CD4-positive, alpha-beta T cell treated with Interleukin-10 for 1 hour (primary cell): ENCODE results near the gene SOX9.
"Not testable (repeated sequence)": the region's sequence is repeated elsewhere in the genome, so short reads cannot be mapped to it uniquely, and the experiment has no call there.

Source experiments
- DNase-seq: peaks from one replicate; pipeline ENCODE4 v3.0.0-alpha.2; 2020

Gene SOX9

DNA sequence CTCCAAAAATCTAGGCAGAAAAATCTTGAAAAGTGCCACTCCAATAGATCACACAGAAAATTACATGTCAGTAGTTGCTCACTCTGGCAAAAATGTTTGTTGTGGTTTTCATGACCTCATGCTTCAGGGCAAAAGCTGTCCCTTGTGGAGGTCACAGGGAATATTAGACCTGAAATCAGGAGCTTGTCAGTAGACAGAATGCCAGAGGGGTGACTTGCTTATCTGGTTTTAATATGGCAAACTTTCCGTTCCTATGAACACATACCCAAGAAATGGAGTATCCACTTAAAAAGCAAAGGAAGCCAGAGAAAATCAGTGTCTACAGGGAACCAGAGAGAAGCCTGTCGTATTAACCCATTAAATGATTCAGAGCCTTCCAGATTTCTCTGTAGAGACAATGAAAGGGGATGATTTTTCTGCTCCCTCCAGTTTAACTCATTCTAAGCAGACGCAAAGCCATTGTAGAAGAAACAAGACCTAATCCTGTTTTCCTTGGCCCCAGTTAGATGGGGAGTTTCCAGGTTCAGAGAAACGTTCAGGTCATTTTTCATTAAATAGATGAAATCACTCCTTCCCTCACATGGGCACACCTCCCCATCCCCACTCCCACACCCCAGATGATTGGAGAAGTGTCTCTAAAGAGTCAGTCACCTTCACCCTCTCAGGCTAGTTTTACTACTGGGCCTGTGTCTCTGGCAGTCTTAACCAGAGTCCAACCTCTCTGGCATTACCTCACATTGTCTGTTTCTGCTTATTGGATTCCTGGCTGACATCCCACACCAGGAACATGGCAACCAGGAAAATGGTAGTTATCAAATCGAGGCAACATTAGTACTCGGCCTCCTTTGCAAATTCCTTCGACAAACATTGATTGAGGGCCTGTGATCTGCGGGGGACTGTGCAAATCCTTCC lies 6.0 kb downstream of the SOX9 start:
- DNase-seq, result no peak

GRCh38 chr17:72128039-72128438 lies 7.2 kb downstream of the SOX9 start:
- DNase-seq, result no peak

DNA sequence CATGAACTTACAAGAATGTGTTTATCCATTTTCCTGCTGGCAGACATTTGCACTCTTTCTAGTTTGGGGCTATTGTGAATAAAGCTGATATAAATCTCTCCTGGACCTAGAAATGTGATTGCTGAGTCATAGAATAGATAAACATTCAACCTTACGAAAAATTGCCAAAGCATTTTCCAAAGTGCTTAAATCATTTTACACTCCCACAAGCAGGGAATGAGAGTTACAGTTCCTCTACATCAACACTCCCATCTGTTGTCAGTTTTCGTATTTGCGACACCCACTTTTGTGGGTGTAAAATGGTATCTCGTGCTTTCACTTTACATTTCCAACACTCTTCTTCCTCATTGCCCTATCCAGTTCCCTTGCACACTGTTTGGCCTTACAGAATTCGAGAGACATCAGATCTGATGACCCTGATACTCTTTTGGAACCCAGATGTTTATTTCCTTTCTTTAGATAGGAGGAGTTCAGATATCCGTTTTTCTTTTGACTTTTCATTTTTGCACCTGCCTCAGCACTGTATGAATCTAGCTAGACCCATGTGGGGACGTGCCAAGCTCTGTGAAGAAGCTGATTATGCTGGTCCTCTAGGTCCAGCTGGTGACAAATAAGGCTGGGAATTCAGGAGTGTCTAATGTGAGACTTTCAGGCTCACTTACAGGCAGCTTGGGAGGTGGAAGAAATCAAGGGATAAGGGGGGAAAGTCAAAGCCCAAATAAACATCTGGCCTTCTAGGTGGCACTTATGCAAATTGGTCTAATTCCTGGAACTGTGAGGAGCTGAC lies 14.0 kb downstream of the SOX9 start:
- DNase-seq, result no peak

DNA sequence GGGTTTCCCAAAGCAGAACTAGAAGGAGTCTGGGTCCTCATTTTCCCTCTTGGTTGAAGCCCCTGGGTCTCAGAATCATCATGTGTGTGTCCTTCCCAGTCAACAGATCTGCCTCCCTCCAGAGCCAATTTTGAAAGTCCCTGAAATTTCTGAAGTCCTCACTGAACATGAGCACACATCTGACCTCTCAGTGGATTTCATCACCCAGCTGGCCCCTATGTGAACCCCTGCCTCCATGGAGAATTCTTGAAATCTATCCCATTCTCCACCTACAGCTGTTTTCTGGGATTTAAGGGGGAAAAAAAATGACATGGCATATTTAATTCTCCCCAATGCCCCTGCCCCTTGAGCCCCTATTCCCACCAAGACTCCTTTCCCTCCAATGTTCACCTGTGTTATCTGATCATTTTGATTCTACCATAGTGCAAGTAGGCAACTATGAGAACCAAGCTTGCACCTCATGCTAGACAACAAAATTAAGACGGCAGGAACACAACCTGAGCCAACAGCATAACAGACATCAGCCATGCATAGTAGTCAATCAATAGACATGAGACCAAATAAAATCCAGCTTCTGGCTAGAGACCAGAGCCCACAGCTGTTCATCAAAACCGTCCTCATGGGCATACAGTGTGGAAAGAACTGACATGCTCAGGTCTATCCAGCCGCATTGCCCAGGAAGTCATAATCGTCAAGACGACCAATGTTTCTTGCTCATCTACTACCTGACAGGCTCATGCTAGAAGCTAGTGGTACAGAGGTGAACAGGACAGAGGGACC lies 14.9 kb downstream of the SOX9 start:
- DNase-seq, result no peak

GRCh38 chr17:72136692-72137091 lies 15.9 kb downstream of the SOX9 start:
- no peak for DNase-seq

- no peak for DNase-seq
These were observed 16.3 kb downstream of the SOX9 start for GRCh38 chr17:72137161-72137560.

- DNase-seq, result no peak
These were observed 18.4 kb downstream of the SOX9 start for GRCh38 chr17:72139212-72139611.

GRCh38 chr17:72141336-72141735 lies 20.5 kb downstream of the SOX9 start:
- DNase-seq, result no peak

DNA sequence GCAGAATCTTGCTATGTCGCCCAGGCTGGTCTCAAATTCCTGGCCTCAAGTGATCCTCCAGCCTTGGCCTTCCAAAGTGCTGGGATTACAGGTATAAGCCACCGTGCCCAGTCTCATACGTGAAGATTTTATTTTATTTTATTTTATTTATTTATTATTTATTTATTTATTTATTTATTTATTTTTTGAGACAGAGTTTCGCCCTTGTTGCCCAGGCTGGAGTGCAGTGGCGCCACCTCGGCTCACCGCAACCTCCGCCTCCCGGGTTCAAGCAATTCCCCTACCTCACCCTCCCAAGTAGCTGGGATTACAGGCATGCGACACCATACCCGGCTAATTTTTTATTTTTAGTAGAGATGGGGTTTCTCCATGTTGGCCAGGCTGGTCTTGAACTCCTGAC lies 21.3 kb downstream of the SOX9 start:
- DNase-seq, result not testable (repeated sequence)

DNA sequence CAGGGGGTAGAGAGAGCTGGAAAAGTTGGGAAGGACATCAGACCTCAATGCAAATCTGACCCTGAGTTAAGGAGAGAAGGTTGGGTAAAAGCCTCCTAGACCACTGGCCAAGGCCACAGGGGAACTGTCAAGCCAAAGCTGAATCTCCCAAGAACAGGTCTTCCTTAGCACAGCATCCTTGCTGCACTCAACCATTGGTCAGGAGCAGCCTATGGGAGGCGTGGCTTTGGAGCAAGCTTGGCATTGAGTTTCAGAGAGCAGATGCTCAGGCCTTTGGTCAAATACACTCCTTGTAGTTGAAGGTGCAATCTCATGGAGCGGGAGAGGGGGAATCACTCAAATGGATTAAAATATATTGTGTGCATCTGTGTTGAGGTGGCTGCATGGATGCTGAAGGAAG lies 21.8 kb downstream of the SOX9 start:
- DNase-seq, result no peak

DNA sequence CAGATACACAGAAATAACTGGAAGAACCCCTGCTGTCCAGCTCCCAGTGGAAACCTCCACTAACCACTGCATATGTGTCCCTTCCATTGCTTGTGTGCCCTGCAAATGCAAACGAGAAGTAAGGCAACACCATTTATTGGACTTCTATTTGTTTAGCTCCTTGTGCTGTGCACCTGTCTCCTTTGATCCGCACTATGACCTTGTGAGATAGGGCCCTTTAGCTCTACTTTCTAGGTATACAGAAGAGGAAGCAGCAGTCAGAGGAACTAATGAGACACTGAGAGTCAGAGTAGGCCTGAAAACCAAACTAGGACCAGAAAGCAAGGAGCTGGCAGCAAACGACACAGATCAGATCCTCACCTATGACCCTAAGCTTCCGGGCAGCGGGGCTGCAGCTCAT lies 22.4 kb downstream of the SOX9 start:
- no peak for DNase-seq

DNA sequence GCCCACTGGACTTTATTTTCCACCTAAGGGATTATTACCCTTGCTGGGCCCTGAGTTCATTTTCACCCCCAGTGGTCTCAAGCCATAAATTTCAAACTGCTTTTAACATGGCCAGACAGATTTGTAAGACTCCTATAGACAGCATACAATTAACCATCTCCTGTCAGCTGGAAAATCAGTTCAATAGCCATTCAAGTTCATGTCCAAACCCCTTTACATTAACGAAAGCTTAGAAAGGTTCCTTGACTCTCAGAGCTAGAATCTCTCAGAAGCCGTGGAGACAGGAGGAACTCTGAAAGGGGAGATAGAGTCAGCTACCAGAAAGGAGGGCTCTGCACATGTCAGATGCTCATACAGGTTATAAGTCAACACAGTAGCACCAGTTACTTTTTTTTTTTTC lies 23.3 kb downstream of the SOX9 start:
- DNase-seq, result no peak

- DNase-seq, result no peak
These were observed 24.7 kb downstream of the SOX9 start for GRCh38 chr17:72145562-72145961.

DNA sequence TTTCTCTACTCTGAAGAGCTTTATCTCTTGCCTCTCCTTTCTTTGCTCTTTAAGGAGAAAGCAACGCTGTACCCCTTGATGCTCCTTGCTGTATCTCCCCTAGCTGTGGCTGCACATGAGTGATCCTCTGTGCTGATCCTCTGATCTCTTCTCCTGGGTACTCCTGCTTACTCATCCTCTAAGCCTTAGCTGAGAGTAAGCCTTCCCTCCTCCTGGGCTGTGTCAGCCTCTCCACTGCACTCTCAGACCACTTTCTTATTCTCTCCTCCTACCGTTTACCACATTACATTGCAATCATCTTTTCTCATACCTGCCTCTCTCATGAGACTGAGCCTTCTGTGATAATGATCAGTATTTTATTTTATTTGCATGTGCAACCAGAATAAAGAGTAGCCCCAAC lies 25.1 kb downstream of the SOX9 start:
- no peak for DNase-seq

DNA sequence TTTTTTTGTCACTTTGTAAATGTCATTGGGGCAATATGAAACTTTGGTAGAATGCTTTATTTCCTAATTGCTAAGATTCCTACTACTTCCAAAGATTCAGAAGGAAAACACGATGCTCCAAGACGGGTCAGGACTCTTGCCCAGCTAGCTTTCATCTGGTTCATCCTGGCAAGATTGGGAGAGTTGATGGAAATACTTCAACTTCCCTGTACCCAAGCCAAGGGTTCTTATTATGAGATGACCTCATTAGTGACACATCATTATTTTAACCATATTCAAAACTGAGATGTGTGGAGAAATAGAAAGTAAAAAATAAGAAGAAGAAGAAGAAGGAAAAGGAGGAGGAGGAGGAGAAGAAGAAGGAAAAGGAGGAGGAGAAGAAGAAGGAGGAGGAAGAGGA lies 25.6 kb downstream of the SOX9 start:
- DNase-seq, result no peak

DNA sequence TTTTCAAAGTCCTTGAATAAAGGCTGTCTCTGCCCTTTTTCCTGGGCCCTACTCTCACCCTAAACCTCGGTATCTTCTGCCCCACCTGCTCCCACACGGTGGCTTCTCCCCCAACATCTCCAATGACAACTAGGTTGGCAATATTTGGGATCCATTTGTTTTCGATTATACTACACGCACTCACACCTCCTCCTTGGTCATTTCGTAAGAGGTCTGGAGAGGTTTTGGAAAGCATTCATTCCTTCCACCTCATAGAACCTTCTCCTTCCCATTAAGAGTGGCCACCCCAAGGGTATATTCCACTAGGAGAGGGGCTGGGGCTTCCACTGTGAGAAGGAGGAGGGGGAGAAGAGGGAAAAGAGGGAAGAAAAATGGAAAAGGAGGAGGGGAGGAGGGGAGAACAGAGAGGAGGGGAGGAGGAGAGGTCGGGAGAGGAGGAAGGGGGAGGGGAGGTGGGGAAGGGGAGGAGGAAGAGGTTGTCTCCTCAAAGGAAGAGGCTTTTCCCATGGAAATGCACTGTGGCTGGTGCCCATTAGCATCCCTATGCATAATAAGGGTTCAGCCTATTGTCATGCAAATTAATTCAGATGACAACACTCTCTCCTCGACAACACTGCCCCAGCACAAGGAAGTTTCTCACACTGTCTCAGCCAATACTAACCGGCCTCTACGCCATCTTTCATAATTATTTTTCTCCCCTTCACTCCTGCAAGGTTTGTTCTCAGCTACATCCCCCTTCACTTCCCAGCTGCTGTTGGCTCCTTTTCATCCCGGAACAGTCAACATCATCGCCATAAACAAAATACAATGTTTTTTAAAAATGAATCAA lies 30.0 kb downstream of the SOX9 start:
- no peak for DNase-seq

- DNase-seq, result no peak
These were observed 31.0 kb downstream of the SOX9 start for GRCh38 chr17:72151565-72152386.

GRCh38 chr17:72152387-72152929 lies 31.6 kb downstream of the SOX9 start:
- DNase-seq, result no peak

- DNase-seq, result no peak
These were observed 38.4 kb downstream of the SOX9 start for GRCh38 chr17:72158895-72159885.

- no peak for DNase-seq
These were observed 41.7 kb downstream of the SOX9 start for GRCh38 chr17:72162569-72162968.
